Measurements from ENCODE around the gene IGF2BP3.

Gene IGF2BP3

DNA sequence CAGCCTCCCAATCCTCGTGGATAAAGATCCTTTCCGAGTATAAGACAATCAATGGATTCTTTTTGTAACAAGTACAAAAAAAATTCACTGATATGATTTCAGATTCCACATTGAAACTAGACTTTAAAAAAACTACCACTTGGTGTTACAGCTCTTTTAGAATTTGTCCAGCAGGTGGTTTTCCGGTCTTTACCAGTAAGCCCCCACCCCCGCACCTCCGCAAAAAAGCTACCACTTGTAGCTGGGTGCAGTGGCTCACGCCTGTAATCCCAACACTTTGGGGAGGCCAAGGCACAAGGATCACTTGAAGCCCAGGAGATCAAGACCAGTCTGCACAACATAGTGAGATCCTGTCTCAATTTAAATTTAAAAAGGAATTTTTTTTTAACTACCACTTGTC lies 19.8 kb downstream of the IGF2BP3 start:
- no peaks in the 10 kb centered on the region for H3K9me3 ChIP-seq (ENCODE audit: control insufficient read depth, low read depth, low read length)
- H3K36me3 ChIP-seq (ENCODE audit: control insufficient read depth, low read depth, low read length), result peaks cover 11% of the 10 kb centered on the region
- no peak overlapping the region for H3K4me3 ChIP-seq (ENCODE audit: low read length)
- no peak overlapping the region for H3K27ac ChIP-seq (ENCODE audit: low read length)
- H3K4me1 ChIP-seq (ENCODE audit: control insufficient read depth, low read depth, low read length), result peaks cover 18% of the 10 kb centered on the region
- H3K27me3 ChIP-seq (ENCODE audit: control insufficient read depth, insufficient read depth, low read length), result no peaks in the 10 kb centered on the region
- H3K9ac ChIP-seq (ENCODE audit: low read length), result no peak overlapping the region

GRCh38 chr7:23449941-23450340 lies 20.4 kb downstream of the IGF2BP3 start:
- H3K36me3 ChIP-seq (ENCODE audit: control insufficient read depth, low read depth, low read length), result peaks cover 15% of the 10 kb centered on the region
- no peak overlapping the region for H3K27ac ChIP-seq (ENCODE audit: low read length)
- no peak overlapping the region for H3K9ac ChIP-seq (ENCODE audit: low read length)

GRCh38 chr7:23445326-23445725 lies 25.0 kb downstream of the IGF2BP3 start:
- Histone ChIP-seq H3K4me1 (ENCODE audit: control insufficient read depth, low read depth, low read length) (peaks cover 3% of the 10 kb centered on the region), H3K27me3 (ENCODE audit: control insufficient read depth, insufficient read depth, low read length) (no peaks in the 10 kb centered on the region), H3K9ac (ENCODE audit: low read length) (no peak overlapping the region), H3K36me3 (ENCODE audit: control insufficient read depth, low read depth, low read length) (peaks cover 13% of the 10 kb centered on the region), H3K9me3 (ENCODE audit: control insufficient read depth, low read depth, low read length) (no peaks in the 10 kb centered on the region), H3K27ac (ENCODE audit: low read length) (no peak overlapping the region), H3K4me3 (ENCODE audit: low read length) (no peak overlapping the region)

More at GRCh38 chr7:23449941-23450340, 20.4 kb downstream of the IGF2BP3 start:
- Histone ChIP-seq H3K9me3 (ENCODE audit: control insufficient read depth, low read depth, low read length) (no peaks in the 10 kb centered on the region), H3K27me3 (ENCODE audit: control insufficient read depth, insufficient read depth, low read length) (no peaks in the 10 kb centered on the region), H3K4me1 (ENCODE audit: control insufficient read depth, low read depth, low read length) (peaks cover 15% of the 10 kb centered on the region), H3K4me3 (ENCODE audit: low read length) (no peak overlapping the region)

GRCh38 chr7:23443974-23444373 lies 26.3 kb downstream of the IGF2BP3 start:
- no peak overlapping the region for H3K9ac ChIP-seq (ENCODE audit: low read length)
- no peaks in the 10 kb centered on the region for H3K27me3 ChIP-seq (ENCODE audit: control insufficient read depth, insufficient read depth, low read length)
- no peaks in the 10 kb centered on the region for H3K9me3 ChIP-seq (ENCODE audit: control insufficient read depth, low read depth, low read length)
- peaks cover 3% of the 10 kb centered on the region for H3K4me1 ChIP-seq (ENCODE audit: control insufficient read depth, low read depth, low read length)
- H3K36me3 ChIP-seq (ENCODE audit: control insufficient read depth, low read depth, low read length), result peaks cover 13% of the 10 kb centered on the region
- H3K27ac ChIP-seq (ENCODE audit: low read length), result no peak overlapping the region
- no peak overlapping the region for H3K4me3 ChIP-seq (ENCODE audit: low read length)

DNA sequence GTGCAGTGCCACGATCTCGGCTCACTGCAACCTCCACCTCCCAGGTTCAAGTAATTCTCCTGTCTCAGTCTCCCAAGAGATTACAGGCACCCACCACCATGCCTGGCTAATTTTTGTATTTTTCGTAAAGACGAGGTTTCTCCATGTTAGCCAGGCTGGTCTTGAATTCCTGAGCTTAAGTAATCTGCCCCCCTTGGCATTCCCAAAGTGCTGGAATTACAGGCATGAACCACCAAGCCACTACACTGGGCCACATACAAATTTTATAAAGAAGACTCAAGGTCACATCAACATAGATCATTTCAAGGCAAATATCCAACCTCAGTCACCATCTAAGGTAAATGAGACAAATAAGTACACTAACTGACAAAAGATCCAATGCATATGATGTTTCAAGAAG lies 32.1 kb downstream of the IGF2BP3 start:
- H3K36me3 ChIP-seq (ENCODE audit: control insufficient read depth, low read depth, low read length), result no peaks in the 10 kb centered on the region
- H3K9me3 ChIP-seq (ENCODE audit: control insufficient read depth, low read depth, low read length), result no peaks in the 10 kb centered on the region

DNA sequence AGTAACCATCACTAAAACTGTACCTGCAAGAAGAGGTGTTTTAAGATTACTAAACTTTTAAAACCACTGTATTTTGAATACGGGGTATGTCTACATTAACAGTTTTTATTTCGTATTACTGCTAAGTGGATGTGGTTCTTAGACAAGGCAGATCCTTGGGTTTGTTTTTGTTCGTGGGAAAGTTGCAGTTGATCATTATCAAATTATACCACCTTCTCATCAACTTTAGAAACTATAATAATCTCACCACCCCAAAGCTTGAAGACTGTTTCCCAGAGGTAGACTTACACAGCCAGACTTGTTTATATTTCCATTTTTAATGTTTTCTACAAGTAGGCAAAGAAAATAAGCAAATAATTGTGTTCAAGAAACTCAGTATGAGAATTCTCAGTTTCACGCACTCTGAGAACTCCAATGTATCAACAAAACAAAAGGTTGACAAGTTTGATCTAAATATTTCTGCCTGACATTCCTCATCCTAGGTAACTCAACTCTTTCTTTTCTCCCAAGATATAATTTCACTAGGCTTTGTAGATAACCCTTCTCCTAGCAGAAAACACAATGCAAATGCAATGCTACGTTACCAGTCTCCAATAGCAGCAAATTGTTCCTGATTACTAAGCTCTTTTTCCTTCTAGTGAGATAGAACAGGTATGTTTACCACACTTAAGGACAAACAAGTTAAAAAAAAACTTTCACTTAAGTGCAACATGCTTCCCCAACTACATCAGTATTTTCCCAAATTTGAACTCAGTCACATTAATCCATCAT lies 36.0 kb downstream of the IGF2BP3 start:
- Histone ChIP-seq H3K36me3 (ENCODE audit: control insufficient read depth, low read depth, low read length) (no peaks in the 10 kb centered on the region), H3K9me3 (ENCODE audit: control insufficient read depth, low read depth, low read length) (no peaks in the 10 kb centered on the region), H3K27me3 (ENCODE audit: control insufficient read depth, insufficient read depth, low read length) (no peaks in the 10 kb centered on the region), H3K4me1 (ENCODE audit: control insufficient read depth, low read depth, low read length) (peaks cover 30% of the 10 kb centered on the region), H3K4me3 (ENCODE audit: low read length) (no peak overlapping the region), H3K27ac (ENCODE audit: low read length) (no peak overlapping the region), H3K9ac (ENCODE audit: low read length) (no peak overlapping the region)

More for the DNA sequence above, 32.1 kb downstream of the IGF2BP3 start:
- Histone ChIP-seq H3K4me3 (ENCODE audit: low read length) (no peak overlapping the region), H3K27ac (ENCODE audit: low read length) (no peak overlapping the region), H3K27me3 (ENCODE audit: control insufficient read depth, insufficient read depth, low read length) (no peaks in the 10 kb centered on the region), H3K9ac (ENCODE audit: low read length) (no peak overlapping the region), H3K4me1 (ENCODE audit: control insufficient read depth, low read depth, low read length) (peaks cover 11% of the 10 kb centered on the region)

GRCh38 chr7:23431702-23432199 lies 38.5 kb downstream of the IGF2BP3 start:
- H3K27me3 ChIP-seq (ENCODE audit: control insufficient read depth, insufficient read depth, low read length), result no peaks in the 10 kb centered on the region
- no peak overlapping the region for H3K27ac ChIP-seq (ENCODE audit: low read length)
- no peak overlapping the region for H3K9ac ChIP-seq (ENCODE audit: low read length)
- no peak overlapping the region for H3K4me3 ChIP-seq (ENCODE audit: low read length)
- no peaks in the 10 kb centered on the region for H3K9me3 ChIP-seq (ENCODE audit: control insufficient read depth, low read depth, low read length)
- H3K4me1 ChIP-seq (ENCODE audit: control insufficient read depth, low read depth, low read length), result peaks cover 25% of the 10 kb centered on the region
- H3K36me3 ChIP-seq (ENCODE audit: control insufficient read depth, low read depth, low read length), result no peaks in the 10 kb centered on the region

DNA sequence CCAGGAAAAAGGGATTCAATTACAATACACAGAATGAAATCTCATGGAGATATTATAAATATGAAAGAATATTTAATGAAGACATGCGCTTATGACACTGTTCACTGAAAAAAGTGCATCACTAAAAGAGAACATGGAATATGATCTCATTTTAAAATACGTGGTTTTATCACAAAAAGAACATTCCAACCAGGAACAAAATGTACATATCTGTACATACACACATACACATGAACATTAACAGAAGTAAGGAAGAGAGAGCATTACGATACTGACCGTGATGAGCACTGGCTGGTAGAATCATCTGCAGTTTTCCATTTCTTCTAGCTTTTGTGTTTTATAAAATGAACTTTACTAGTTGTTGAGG lies 39.4 kb downstream of the IGF2BP3 start:
- H3K4me3 ChIP-seq (ENCODE audit: low read length), result no peak overlapping the region
- H3K36me3 ChIP-seq (ENCODE audit: control insufficient read depth, low read depth, low read length), result no peaks in the 10 kb centered on the region
- H3K27ac ChIP-seq (ENCODE audit: low read length), result no peak overlapping the region
- peaks cover 25% of the 10 kb centered on the region for H3K4me1 ChIP-seq (ENCODE audit: control insufficient read depth, low read depth, low read length)
- no peaks in the 10 kb centered on the region for H3K9me3 ChIP-seq (ENCODE audit: control insufficient read depth, low read depth, low read length)
- H3K9ac ChIP-seq (ENCODE audit: low read length), result no peak overlapping the region
- H3K27me3 ChIP-seq (ENCODE audit: control insufficient read depth, insufficient read depth, low read length), result no peaks in the 10 kb centered on the region

- Histone ChIP-seq H3K36me3 (ENCODE audit: control insufficient read depth, low read depth, low read length) (no peaks in the 10 kb centered on the region), H3K27ac (ENCODE audit: low read length) (no peak overlapping the region), H3K4me1 (ENCODE audit: control insufficient read depth, low read depth, low read length) (peaks cover 8% of the 10 kb centered on the region), H3K9ac (ENCODE audit: low read length) (no peak overlapping the region), H3K27me3 (ENCODE audit: control insufficient read depth, insufficient read depth, low read length) (no peaks in the 10 kb centered on the region), H3K4me3 (ENCODE audit: low read length) (no peak overlapping the region), H3K9me3 (ENCODE audit: control insufficient read depth, low read depth, low read length) (no peaks in the 10 kb centered on the region)
Observed at GRCh38 chr7:23426876-23427275, 43.4 kb downstream of the IGF2BP3 start.

GRCh38 chr7:23422909-23423308 lies 47.4 kb downstream of the IGF2BP3 start:
- Histone ChIP-seq H3K27me3 (ENCODE audit: control insufficient read depth, insufficient read depth, low read length) (no peaks in the 10 kb centered on the region), H3K4me3 (ENCODE audit: low read length) (no peak overlapping the region), H3K36me3 (ENCODE audit: control insufficient read depth, low read depth, low read length) (no peaks in the 10 kb centered on the region), H3K27ac (ENCODE audit: low read length) (no peak overlapping the region), H3K9me3 (ENCODE audit: control insufficient read depth, low read depth, low read length) (no peaks in the 10 kb centered on the region), H3K4me1 (ENCODE audit: control insufficient read depth, low read depth, low read length) (peaks cover 21% of the 10 kb centered on the region), H3K9ac (ENCODE audit: low read length) (no peak overlapping the region)

DNA sequence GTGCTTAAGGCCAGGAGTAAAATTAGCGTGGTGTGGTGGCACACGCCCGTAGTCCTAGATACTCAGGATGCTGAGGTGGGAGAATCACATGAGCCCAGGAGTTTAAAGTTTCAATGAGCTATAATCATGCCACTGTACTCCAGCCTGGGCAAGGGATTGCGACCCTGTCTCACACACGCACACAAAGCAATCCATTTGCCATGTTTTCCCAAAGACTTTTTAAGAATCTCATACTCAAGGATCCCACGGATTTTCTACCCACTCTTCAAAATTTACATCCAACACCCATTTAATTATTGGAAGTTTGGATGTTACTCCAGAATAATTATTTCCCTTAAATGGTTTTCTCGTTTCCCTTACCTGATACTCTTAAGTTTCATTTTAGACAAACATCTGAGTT lies 47.9 kb downstream of the IGF2BP3 start:
- Histone ChIP-seq H3K9ac (ENCODE audit: low read length) (no peak overlapping the region), H3K4me3 (ENCODE audit: low read length) (no peak overlapping the region)

GRCh38 chr7:23419845-23420244 lies 50.4 kb downstream of the IGF2BP3 start:
- Histone ChIP-seq H3K9ac (ENCODE audit: low read length) (no peak overlapping the region), H3K27me3 (ENCODE audit: control insufficient read depth, insufficient read depth, low read length) (no peaks in the 10 kb centered on the region), H3K27ac (ENCODE audit: low read length) (no peak overlapping the region), H3K36me3 (ENCODE audit: control insufficient read depth, low read depth, low read length) (peaks cover 19% of the 10 kb centered on the region), H3K9me3 (ENCODE audit: control insufficient read depth, low read depth, low read length) (no peaks in the 10 kb centered on the region), H3K4me1 (ENCODE audit: control insufficient read depth, low read depth, low read length) (peaks cover 24% of the 10 kb centered on the region), H3K4me3 (ENCODE audit: low read length) (no peak overlapping the region)

More for the DNA sequence above, 47.9 kb downstream of the IGF2BP3 start:
- Histone ChIP-seq H3K9me3 (ENCODE audit: control insufficient read depth, low read depth, low read length) (no peaks in the 10 kb centered on the region), H3K36me3 (ENCODE audit: control insufficient read depth, low read depth, low read length) (no peaks in the 10 kb centered on the region), H3K27me3 (ENCODE audit: control insufficient read depth, insufficient read depth, low read length) (no peaks in the 10 kb centered on the region), H3K4me1 (ENCODE audit: control insufficient read depth, low read depth, low read length) (peaks cover 24% of the 10 kb centered on the region), H3K27ac (ENCODE audit: low read length) (no peak overlapping the region)
